GM23248 (cell line): ENCODE data around the gene LRRK2. TPM values are rescaled to one million over a fixed set of nuclear protein-coding genes. Genes with fewer than 3 reads are reported as not detected.
"Not testable (repeated sequence)": the region's sequence is repeated elsewhere in the genome, so short reads cannot be mapped to it uniquely, and the experiment has no call there.

ENCODE experiments used
- DNase-seq: peaks from one replicate; pipeline ENCODE4 v3.0.0-alpha.2; 2015
- H2AFZ ChIP-seq: fragments of 200-600 bp; sonication (generic); 2 replicates; pipeline ENCODE4 v1.6.1; 2016; ENCODE audit warnings: antibody characterized with exemption
- H3F3A ChIP-seq: fragments of 200-600 bp; sonication (generic); 2 replicates; pipeline ENCODE4 v1.6.1; 2016; ENCODE audit warnings: mild to moderate bottlenecking, antibody characterized with exemption, mixed run types; ENCODE audit not compliant: insufficient read depth
- H3K27ac ChIP-seq: fragments of 200-600 bp; sonication (generic); 2 replicates; pipeline ENCODE4 v1.5.1; 2016; ENCODE audit warnings: mild to moderate bottlenecking
- H3K27me3 ChIP-seq: fragments of 200-600 bp; sonication (generic); replicated peaks from 2 replicates; pipeline ENCODE4 v1.6.1; 2016; ENCODE audit warnings: mild to moderate bottlenecking; ENCODE audit not compliant: insufficient read depth
- H3K36me3 ChIP-seq: fragments of 200-600 bp; sonication (generic); 2 replicates; pipeline ENCODE4 v1.6.1; 2016; ENCODE audit warnings: low read depth, mild to moderate bottlenecking
- H3K4me1 ChIP-seq: fragments of 200-600 bp; sonication (generic); 2 replicates; pipeline ENCODE4 v1.6.1; 2016; ENCODE audit warnings: mild to moderate bottlenecking; ENCODE audit not compliant: insufficient read depth
- H3K4me2 ChIP-seq: fragments of 200-600 bp; sonication (generic); one replicate; pipeline ENCODE4 v1.6.1; 2016; ENCODE audit warnings: mild to moderate bottlenecking; ENCODE audit not compliant: unreplicated experiment
- H3K4me3 ChIP-seq: fragments of 200-600 bp; sonication (generic); 2 replicates; pipeline ENCODE4 v1.5.1; 2016; ENCODE audit warnings: mild to moderate bottlenecking
- H3K79me2 ChIP-seq: fragments of 200-600 bp; sonication (generic); 2 replicates; pipeline ENCODE4 v1.6.1; 2016; ENCODE audit warnings: mild to moderate bottlenecking; ENCODE audit not compliant: insufficient read depth
- H3K9ac ChIP-seq: fragments of 200-600 bp; sonication (generic); 2 replicates; pipeline ENCODE4 v1.6.1; 2016; ENCODE audit warnings: mild to moderate bottlenecking
- H3K9me2 ChIP-seq: fragments of 200-600 bp; sonication (generic); 2 replicates; pipeline ENCODE4 v1.6.1; 2016; ENCODE audit warnings: mixed run types, mild to moderate bottlenecking, moderate library complexity; ENCODE audit not compliant: insufficient read depth
- H3K9me3 ChIP-seq: fragments of 200-600 bp; sonication (generic); one replicate; pipeline ENCODE4 v1.6.1; 2017; ENCODE audit warnings: low read depth
- H4K20me1 ChIP-seq: fragments of 200-600 bp; sonication (generic); 2 replicates; pipeline ENCODE4 v1.6.0; 2016; ENCODE audit not compliant: insufficient read depth
- EZH2 ChIP-seq: fragments of 200-600 bp; sonication (generic); IDR thresholded peaks from 2 replicates; pipeline ENCODE4 v1.6.1; 2018; ENCODE audit warnings: antibody characterized with exemption, mild to moderate bottlenecking; ENCODE audit not compliant: insufficient read depth, poor library complexity, severe bottlenecking
- EZH2phosphoT487 ChIP-seq: fragments of 200-600 bp; sonication (generic); IDR thresholded peaks from 2 replicates; pipeline ENCODE4 v1.6.1; 2018; ENCODE audit warnings: antibody characterized with exemption, moderate library complexity, mild to moderate bottlenecking, low read depth; ENCODE audit not compliant: insufficient read depth
- WGBS, 2 experiments: methylation state at CpG; one replicate each; pipeline ENCODE4 v1.1.6; 2015 to 2017; ENCODE audit warnings: low lambda C conversion rate in 2 of 2, low coverage in 1 of 2; ENCODE audit errors: missing lambda C conversion rate in 2 of 2; 5-methylcytosine and 5-hydroxymethylcytosine counted together
- in situ Hi-C: fragments of 300-500 bp; cut with MboI; formaldehyde crosslinking; loops from 2 replicates; pipeline ENCODE4 v1.15.0; 2020
- polyA plus RNA-seq: library from polyadenylated mRNA; unstranded; fragments of >200 nt; fragmentation: Nextera tagmentation; extraction: Ambion mirVana; gene quantifications from 2 replicates; pipeline ENCODE4 v1.2.1, GENCODE V29; 2016
- total RNA-seq: library from RNA; depleted of rRNA; stranded (reverse); fragments of >200 nt; shearing (Covaris generic); gene quantifications from 2 replicates; pipeline ENCODE4 v1.2.3, GENCODE V29; 2014

LRRK2 gene
- total and polyA plus RNA-seq, 2 experiments from 2014 or later: 1.7 to 7.0 TPM

- no peaks in the 10 kb centered on the region for H3K9me2 ChIP-seq
- 48% methylated on average over 1 of the region's 1 CpG for WGBS, 2 experiments
- H3K79me2 ChIP-seq: no peaks in the 10 kb centered on the region
- no peak overlapping the region for H3K4me2 ChIP-seq
- H2AFZ ChIP-seq: no peak overlapping the region
- H3K27ac ChIP-seq: no peak overlapping the region
- no peak for DNase-seq
- in situ Hi-C loops: no loop called here
- H3K27me3 ChIP-seq: no peaks in the 10 kb centered on the region; the same call in 1 of the 2 replicates
- H3F3A ChIP-seq: no peaks in the 10 kb centered on the region
- no peak overlapping the region for H3K9ac ChIP-seq
- no peaks in the 10 kb centered on the region for H3K4me1 ChIP-seq
- TF ChIP-seq EZH2phosphoT487 (no peak), EZH2 (no peak)
- no peaks in the 10 kb centered on the region for H3K9me3 ChIP-seq
- H3K36me3 ChIP-seq: no peaks in the 10 kb centered on the region
- H4K20me1 ChIP-seq: no peaks in the 10 kb centered on the region
- no peak overlapping the region for H3K4me3 ChIP-seq
Observed at GRCh38 chr12:40382217-40382616, 157.4 kb downstream of the LRRK2 start.

GRCh38 chr12:40387279-40387678 lies 162.5 kb downstream of the LRRK2 start:
- H3K27ac ChIP-seq, H3F3A ChIP-seq, H3K36me3 ChIP-seq, H3K4me1 ChIP-seq, H3K9me3 ChIP-seq, H4K20me1 ChIP-seq, H3K9me2 ChIP-seq, DNase-seq, H2AFZ ChIP-seq, H3K79me2 ChIP-seq, H3K27me3 ChIP-seq, H3K9ac ChIP-seq, H3K4me2 ChIP-seq, in situ Hi-C loops, H3K4me3 ChIP-seq: not testable (repeated sequence)
- 21 to 27% methylated on average over 3 of the region's 3 CpGs for WGBS, 2 experiments

- Histone ChIP-seq H3K36me3 (no peaks in the 10 kb centered on the region), H3K4me3 (no peak overlapping the region), H3K4me1 (no peaks in the 10 kb centered on the region), H3K27me3 (no peaks in the 10 kb centered on the region), H4K20me1 (no peaks in the 10 kb centered on the region), H3K27ac (no peak overlapping the region), H2AFZ (no peak overlapping the region), H3K79me2 (no peaks in the 10 kb centered on the region), H3F3A (no peaks in the 10 kb centered on the region), H3K9me2 (peaks cover 5% of the 10 kb centered on the region; the same call in 1 of the 2 replicates), H3K9ac (no peak overlapping the region), H3K9me3 (no peaks in the 10 kb centered on the region), H3K4me2 (no peak overlapping the region)
- TF ChIP-seq EZH2 (no peak), EZH2phosphoT487 (no peak)
- 30% methylated on average over 2 of the region's 2 CpGs for WGBS, 2 experiments
- in situ Hi-C loops: no loop called here
- no peak for DNase-seq
Observed at GRCh38 chr12:40390980-40391379, 166.2 kb downstream of the LRRK2 start.

- peaks cover 5% of the 10 kb centered on the region; the same call in 1 of the 2 replicates for H3K9me2 ChIP-seq
- H4K20me1 ChIP-seq: no peaks in the 10 kb centered on the region
- no peaks in the 10 kb centered on the region for H3K9me3 ChIP-seq
- H3K36me3 ChIP-seq: no peaks in the 10 kb centered on the region
- no peak overlapping the region for H2AFZ ChIP-seq
- H3F3A ChIP-seq: no peaks in the 10 kb centered on the region
- H3K9ac ChIP-seq: no peak overlapping the region
- no peak overlapping the region for H3K4me2 ChIP-seq
- no peak overlapping the region for H3K4me3 ChIP-seq
- no peaks in the 10 kb centered on the region for H3K27me3 ChIP-seq
- TF ChIP-seq EZH2 (no peak), EZH2phosphoT487 (no peak)
- H3K4me1 ChIP-seq: no peaks in the 10 kb centered on the region
- H3K27ac ChIP-seq: no peak overlapping the region
- H3K79me2 ChIP-seq: no peaks in the 10 kb centered on the region
- no peak for DNase-seq
- in situ Hi-C loops: no loop called here
Observed at GRCh38 chr12:40393026-40393425, 168.2 kb downstream of the LRRK2 start.

GRCh38 chr12:40399656-40400055 lies 174.9 kb downstream of the LRRK2 start:
- H3F3A ChIP-seq: no peaks in the 10 kb centered on the region
- no peaks in the 10 kb centered on the region for H3K27me3 ChIP-seq
- no peaks in the 10 kb centered on the region for H4K20me1 ChIP-seq
- DNase-seq: no peak
- H3K9me2 ChIP-seq: peaks cover 5% of the 10 kb centered on the region; the same call in 1 of the 2 replicates
- H3K4me1 ChIP-seq: no peaks in the 10 kb centered on the region
- no peak overlapping the region for H3K4me2 ChIP-seq
- in situ Hi-C loops: no loop called here
- no peak overlapping the region for H2AFZ ChIP-seq
- no peaks in the 10 kb centered on the region for H3K79me2 ChIP-seq
- H3K4me3 ChIP-seq: no peak overlapping the region
- H3K9ac ChIP-seq: no peak overlapping the region
- 18 to 26% methylated on average over 3 of the region's 3 CpGs for WGBS, 2 experiments
- no peak overlapping the region for H3K27ac ChIP-seq
- no peaks in the 10 kb centered on the region for H3K9me3 ChIP-seq
- TF ChIP-seq EZH2phosphoT487 (no peak), EZH2 (no peak)
- H3K36me3 ChIP-seq: no peaks in the 10 kb centered on the region
